Stimulated activated CD4-positive, alpha-beta T cell treated with anti-CD3 and anti-CD28 coated beads, Interleukin-1b, Interleukin-23, amount 100 ng/mL, for 1 hour (primary cell): ENCODE results near the gene SYTL3.
"Not testable (repeated sequence)": the region's sequence is repeated elsewhere in the genome, so short reads cannot be mapped to it uniquely, and the experiment has no call there.

Experiments
- DNase-seq, 2 donors: peaks; one replicate each; pipeline ENCODE4 v3.0.0-alpha.2; 2020; ENCODE audit warnings: low read depth in 2 of 2

Gene SYTL3

GRCh38 chr6:158622545-158623190 lies 27.2 kb upstream of the SYTL3 start:
- DNase-seq: no peak

GRCh38 chr6:158624684-158625682 lies 24.9 kb upstream of the SYTL3 start:
- DNase-seq: no peak

DNA sequence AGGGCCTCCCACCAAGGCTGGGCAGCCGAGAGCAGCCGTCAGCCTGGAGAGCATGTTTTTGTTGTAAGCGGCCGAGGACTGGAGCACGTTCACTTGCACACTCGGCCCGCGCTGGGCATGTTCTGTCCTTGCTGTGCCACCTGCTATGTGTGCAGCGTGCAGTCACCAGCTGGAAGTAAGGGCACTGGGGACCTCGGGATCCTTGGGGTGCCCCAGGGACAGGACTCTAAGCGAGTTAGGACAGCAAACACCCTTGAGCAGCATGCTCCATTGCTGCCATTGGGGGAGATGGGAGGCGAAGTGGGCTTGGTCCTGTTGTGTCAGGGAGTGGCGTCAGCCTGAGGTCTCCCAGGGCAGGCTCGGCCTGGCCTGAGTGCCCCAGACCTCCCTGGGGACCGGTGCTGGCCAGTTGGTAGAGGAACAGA lies 24.0 kb upstream of the SYTL3 start:
- no peak for DNase-seq

DNA sequence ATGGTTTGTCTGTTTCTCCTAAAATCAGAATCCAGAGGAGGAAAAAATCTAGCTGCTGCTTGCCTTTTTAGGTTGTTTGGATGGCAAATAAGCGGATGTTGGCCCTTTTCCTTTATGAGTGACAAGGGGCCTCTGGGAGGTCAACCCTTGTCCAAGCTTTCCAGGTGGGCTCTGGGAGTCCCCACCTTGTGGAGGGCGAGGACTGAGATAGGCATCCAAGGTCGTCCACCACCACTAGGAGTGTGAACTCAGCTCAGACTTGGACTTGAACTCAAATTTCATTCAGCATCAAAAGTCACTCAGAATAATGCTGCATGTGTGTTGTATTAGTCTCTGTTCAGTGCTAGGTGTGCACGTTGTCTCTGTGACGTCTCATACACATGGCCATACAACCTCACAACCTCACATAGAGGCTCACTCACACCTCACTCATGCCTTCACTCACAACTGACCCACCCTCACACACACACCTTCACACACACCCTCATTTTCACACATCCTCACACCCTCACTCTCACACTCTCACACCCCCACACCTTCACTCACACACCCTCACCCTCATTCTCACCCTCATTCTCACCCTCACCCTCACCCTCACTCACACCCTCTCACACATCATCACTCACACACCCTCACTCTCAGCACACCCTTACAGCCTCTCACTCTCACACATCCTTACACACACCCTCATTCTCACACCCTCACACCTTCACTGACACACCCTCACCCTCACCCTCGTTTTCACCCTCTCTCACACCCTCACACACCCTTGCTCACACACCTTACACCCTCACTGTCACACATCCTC lies 23.3 kb upstream of the SYTL3 start:
- DNase-seq: no peak

- no peak for DNase-seq
These were observed 22.5 kb upstream of the SYTL3 start for GRCh38 chr6:158627168-158627939.

DNA sequence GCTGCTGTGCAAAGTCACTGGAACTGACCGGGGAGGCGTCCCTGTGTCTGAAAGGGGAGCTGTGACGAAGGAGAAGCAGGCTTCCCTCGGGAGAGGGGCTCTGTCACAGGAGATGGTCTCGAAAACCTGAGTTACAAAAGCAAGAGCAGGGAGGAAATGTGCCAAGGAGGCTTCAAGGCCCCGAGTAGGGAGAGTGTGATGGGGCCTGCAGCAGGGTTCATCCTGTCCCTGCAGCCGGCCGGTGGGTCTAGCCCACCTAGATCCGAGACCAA lies 22.0 kb upstream of the SYTL3 start:
- no peak for DNase-seq

- DNase-seq: no peak
These were observed 21.3 kb upstream of the SYTL3 start for GRCh38 chr6:158628542-158628941.

DNA sequence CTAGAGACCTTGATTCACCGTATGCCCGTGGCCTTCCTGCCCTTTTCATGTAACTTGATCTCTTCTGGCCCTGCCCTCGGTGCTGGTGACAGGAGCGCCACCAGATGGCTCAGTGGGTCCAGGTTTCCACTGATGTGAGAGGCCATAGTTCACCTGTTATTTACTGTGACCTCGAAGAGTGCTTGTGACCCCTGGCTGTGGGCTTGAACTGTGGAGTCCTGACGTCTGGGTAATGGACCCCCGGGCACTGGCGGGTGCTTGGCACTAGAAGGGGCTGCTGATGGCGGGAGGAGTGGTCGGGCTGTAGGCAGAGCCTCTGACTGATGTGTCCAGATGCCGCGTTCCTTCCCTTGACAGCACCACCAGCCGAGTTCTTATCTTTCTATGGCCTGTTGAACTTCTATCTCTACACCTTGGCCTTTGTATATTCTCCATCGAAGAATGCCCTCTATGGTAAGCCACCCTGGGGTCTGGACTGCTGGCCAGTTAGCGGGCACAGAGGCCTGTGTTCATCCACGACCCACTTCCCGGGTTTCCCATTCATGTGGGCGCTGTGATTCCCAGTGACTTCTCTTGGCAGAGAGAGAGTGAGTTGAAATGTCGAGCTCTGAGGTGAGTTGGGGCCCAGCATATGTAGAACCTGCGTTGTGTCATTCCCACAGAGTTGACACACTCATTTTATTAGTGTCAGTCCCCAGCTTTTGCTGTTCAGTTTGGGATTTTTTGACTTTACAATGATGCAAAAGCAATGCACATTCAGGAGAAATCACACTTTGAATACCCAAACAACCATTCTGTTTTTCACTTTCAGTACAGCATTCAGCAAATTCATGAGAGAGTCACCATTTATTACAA lies 20.3 kb upstream of the SYTL3 start:
- no peak for DNase-seq

DNA sequence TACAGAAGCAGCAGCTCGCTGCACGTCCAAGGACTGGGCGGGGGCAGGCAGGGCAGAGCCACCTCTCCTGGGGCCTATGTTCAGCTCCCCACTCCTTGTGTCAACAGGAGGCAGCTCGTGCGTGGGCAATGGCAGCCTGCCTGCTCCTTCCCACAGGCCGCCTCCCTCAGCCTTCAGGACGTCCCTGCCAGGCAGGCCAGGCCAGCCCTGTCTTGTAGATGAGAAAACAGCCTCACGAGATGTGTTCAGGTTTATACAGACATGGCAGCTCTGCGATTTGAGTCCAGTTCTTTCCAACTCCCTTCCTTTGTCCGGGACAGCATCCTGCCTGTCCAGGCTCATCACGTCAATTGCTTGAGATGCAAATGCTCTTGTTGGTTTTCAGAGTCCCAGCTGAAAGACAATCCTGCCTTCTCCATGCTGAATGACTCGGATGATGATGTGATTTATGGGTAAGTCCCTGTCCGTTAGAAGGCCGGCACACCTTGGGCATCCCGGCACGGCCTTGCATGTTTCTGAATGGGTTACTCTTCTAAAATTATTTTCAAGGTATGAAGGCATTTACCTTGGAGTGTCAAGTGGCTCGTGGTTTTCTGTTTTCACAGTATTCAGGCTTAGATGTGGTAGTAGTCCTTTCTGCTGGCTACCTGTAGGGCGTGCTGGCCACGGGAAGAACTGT lies 18.8 kb upstream of the SYTL3 start:
- no peak for DNase-seq

GRCh38 chr6:158631678-158632537 lies 17.9 kb upstream of the SYTL3 start:
- no peak for DNase-seq

GRCh38 chr6:158632538-158633119 lies 17.2 kb upstream of the SYTL3 start:
- DNase-seq: not testable (repeated sequence)

GRCh38 chr6:158633127-158633526 lies 16.7 kb upstream of the SYTL3 start:
- no peak for DNase-seq

DNA sequence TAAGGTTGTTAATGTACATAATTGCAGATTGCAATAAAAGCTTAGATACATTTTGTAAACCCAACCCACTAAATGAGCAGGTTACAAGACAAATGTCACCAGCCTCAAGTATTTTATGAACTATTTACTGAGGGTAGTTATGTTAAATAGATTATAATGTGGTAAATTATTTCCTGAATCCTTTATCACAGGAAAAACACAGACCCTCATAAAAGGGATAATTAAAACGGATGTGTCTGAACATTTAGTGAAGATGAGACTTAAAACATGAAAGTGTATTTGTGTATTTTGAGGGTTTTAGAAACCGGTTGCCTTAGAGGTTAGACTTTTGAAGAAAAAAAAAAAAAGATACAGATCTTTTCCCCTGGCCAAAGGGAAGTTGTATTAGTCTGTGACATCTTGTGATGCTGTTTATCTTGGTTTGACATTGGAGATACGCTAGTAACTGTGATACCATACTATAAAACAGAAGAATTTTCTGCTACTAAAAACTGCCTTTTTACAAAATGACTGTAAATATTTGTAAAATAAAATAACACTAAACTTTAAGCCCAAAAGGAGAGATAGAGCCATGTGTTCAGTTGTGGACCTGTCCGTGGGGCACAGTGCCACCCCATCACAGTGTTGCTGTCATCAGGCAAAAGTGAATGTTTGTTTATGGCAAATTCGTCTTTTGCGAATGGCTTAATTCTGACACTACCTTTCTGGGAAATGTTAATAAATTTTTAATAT lies 15.0 kb upstream of the SYTL3 start:
- DNase-seq: no peak

DNA sequence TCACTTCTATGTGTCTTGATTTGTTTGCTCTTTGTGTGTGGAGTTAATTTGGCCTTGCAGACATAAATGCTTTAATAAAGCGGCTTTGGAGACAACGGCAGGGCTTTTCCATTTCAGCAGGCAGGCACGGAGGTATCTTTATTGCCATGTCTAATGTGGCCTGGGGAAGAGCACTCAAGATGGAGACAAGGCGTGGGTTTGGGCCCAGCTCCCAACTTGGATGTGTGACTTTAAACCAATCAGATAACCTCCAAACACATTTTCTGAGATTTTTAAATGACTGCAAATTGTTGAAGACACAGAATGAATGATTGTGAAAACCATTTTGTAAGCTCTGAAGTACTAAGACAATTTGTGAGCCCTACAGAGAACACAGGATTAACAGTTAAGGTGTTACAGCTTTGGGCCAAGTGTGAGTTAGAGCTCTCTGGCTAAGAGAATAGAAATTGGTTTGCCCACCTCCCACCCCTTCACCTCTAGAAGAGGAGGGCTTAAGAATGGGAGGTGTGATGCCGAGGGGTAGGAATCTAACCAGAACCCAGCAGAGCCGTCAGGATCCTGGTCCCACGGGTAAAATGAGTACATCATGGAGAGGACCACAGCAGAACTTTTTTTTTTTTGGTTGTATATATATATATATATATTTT lies 14.3 kb upstream of the SYTL3 start:
- no peak for DNase-seq

GRCh38 chr6:158636778-158637177 lies 13.1 kb upstream of the SYTL3 start:
- DNase-seq: no peak

DNA sequence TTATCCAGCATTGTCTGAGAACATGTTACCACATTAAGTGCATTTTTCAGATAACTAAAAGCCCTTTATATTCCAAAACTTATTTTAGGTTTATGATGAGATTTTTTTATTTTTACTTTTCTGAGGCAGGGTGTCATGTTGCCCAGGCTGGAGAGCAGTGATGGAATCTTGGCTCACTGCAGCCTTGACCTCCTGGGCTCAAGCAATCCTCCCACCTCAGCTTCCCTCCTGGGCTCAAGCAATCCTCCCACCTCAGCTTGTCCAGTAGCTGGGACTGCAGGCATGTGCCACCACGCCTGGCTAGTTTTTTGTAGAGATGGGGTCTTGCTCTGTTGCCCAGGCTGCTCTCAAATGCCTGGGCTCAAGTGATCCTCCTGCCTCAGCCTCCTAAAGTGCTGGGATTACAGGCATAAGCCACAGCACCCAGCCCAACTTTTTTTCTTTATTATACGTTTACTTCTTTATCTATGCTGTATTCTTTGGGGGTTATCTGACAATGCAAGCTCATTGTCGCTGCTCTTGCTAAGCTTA lies 11.5 kb upstream of the SYTL3 start:
- no peak for DNase-seq

DNA sequence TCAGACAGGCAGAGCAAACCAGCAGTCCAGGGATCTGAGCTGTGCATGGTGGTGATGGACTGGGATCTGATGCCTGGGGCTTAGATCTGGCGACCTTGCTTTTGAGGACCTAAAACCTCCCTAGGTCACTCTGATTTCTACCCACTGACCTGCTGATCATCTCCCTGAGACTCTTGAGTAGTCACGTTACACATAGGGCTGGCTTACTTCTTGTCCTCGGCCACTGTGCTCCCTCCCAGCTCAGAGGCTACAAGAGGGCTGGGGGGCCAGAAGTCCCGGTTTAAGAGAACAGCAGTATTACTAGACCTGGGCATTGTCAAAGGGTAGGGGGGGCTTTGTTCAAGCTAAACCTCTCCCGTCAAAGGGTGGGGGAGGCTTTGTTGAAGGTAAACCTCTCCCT lies 10.8 kb upstream of the SYTL3 start:
- DNase-seq: no peak
